HuH-7 (cell line): ENCODE results near the gene PIK3R6.
"Not testable (repeated sequence)": the region's sequence is repeated elsewhere in the genome, so short reads cannot be mapped to it uniquely, and the experiment has no call there.

Experiments used
- DNase-seq: peaks from one replicate; pipeline ENCODE4 v3.0.0; 2011; ENCODE audit warnings: low spot score

Gene PIK3R6

DNA sequence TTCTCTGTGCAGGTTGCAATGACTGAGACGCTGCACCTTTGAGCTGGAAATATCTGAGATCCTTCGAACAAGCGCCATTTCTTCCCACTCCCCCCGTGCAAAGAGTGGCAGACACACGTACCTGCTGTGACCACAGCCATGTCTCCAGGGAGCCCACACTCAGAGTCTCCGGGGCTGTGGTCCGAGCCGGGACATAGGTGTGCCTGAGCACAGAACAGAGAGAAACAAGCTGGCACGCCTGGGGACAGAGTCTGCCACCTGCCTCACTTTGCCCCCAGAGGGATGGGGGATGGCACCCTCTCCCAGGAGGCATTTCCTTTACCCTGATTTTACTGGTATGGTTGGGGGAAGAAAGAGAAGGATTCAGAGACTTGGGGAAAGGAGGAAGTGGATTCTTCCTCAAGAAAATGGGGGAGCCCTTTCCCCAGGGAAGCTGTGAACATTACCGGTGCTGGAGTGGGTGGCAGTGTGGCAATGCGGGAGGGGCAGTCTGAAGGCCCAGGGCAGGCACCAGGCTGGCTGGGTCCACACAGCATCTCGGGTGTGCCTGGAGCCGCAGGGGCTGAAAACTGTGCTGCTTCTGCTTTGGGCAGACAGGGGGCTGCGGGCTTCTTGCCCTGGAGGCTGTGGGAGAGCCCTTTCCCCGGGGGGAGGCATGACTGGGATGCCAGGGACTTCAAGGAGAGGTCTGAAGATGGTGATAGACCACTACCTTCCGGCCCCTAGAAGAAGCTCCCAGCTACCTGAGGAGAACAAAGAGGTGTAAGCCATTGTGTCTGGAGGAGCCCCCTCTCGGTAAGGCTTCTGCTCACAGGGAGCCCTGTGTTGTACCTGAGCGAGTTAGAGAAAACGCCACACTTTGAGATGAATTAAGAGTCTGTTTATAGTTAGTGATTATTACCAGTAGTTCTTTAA, 6.6 kb upstream of the PIK3R6 start:
- DNase-seq: no peak

- DNase-seq: no peak
Measured at GRCh38 chr17:8872705-8873435, 5.4 kb upstream of the PIK3R6 start.

DNA sequence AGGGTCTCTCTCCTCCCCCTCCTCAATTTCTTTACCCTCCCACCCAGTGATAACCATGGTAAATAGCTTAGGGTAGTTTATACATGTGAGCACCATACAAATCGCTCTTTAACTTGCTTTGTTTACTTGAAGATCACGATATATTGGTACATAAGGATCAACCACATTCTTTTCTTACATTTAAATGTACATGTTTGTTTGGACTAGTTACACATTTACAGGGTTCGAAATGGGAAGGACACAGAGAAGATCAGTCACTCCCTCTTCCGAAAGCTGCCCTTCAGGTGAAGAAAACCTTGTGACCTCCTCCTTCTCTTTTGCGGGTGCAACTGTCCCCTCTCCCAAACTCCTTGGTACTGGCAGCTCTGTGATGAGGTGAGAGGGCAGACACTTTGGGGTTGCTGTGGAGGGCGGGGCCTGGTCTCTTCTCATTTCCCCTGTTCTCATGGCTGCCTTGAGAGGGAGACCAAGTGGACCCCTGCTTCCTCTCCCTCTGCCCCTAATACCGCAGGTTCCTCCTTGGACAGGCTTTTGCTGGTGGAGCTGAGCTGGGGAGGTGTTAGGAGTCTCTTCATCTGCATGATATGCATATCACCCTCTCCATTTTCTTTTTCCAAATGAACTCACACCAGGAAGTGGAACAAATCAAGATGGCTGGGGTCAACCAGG, 4.7 kb upstream of the PIK3R6 start:
- DNase-seq: no peak

GRCh38 chr17:8871081-8871581, 3.7 kb upstream of the PIK3R6 start:
- no peak for DNase-seq

DNA sequence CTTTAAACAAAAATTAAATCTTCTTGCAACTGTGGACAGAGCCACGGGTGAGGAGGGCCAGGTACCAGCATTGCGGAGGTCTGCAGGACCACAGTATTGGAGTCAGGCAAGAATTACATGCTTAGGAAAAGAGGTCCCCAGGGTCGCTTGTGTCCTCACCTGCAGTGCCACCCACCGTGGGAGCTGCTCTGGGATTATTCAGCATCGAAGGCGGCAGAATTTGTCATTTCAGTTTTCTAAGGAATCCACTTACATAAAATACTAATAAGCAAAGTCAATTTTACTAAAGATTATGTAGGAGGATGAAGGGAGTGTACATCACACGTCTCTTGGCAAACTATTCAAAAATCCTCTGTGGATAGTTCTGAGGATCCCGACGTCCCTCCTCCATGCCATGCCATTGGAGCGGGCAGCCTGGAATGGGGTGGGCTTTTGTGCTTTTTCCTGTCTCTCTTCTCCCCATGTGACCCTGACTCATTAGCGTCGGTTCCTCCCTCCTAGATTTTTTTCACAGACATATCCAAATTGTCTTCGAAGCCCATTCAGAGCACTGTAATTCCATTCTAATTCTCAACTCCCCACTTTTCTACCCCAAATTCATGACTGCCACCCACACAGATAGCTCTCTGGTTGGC, 3.0 kb upstream of the PIK3R6 start:
- no peak for DNase-seq

GRCh38 chr17:8869114-8869815, 1.8 kb upstream of the PIK3R6 start:
- no peak for DNase-seq

DNA sequence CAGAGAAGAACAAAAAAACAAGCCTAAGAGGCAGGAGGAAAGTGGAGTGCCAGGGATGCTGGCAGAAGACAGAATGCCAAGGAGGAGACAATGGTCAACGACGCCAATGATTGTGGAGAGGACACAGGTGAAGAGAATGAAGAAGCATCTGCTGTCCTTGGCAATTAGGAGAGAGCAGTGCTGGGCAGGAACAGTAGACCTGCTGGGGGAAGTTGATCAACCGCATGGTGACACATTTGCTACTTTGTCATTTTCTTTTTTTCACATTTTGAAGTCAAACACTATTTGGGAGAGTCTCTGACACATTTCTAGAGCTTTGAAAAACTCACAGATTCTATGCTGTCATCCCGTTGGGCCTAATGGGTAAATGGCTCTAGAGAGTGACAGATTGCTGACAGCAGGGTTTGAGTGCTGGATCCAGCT, 1.1 kb upstream of the PIK3R6 start:
- DNase-seq: no peak

DNA sequence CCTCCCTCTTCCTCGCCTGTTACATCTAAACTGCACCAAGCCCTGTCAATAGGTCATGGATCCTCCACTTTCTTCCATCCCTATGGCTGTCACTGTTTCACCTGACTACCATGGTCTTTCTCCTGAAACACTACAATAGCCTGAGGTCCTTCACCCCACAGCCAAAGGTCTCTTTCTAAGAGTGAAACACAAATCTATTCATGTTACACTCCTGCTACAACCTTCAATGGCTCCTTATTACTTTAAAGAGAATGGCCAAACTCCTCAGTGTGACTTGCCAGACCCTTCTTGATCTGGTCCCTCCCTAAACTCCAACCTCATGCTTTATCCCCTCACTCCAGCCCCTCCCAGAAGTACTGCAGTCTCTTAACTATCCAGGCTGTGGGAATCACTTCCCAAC, 618 bp upstream of the PIK3R6 start:
- no peak for DNase-seq

GRCh38 chr17:8865811-8866210, 1.7 kb downstream of the PIK3R6 start:
- DNase-seq: no peak

DNA sequence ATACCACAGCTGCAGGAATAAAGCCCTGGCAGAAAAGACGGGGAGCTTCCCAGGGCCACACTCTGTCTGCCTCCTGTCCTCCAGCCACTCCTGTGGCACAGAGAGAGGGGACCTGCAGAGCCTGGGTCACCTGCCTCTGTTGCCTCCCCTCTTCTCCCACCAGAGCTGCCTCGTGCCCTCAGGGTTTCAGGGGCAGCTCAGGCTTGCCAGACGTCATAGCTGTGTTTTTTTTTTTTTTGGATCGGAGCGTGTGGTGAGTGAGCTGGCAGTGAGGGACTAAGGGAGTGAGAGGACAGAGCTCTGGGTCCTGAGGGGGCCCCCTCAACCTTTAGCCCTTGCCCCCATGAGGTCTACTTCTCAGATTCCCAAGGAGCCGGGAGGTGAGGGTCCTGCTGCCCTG, 2.1 kb downstream of the PIK3R6 start:
- no peak for DNase-seq

GRCh38 chr17:8862213-8863056, 5.0 kb downstream of the PIK3R6 start:
- DNase-seq: no peak

DNA sequence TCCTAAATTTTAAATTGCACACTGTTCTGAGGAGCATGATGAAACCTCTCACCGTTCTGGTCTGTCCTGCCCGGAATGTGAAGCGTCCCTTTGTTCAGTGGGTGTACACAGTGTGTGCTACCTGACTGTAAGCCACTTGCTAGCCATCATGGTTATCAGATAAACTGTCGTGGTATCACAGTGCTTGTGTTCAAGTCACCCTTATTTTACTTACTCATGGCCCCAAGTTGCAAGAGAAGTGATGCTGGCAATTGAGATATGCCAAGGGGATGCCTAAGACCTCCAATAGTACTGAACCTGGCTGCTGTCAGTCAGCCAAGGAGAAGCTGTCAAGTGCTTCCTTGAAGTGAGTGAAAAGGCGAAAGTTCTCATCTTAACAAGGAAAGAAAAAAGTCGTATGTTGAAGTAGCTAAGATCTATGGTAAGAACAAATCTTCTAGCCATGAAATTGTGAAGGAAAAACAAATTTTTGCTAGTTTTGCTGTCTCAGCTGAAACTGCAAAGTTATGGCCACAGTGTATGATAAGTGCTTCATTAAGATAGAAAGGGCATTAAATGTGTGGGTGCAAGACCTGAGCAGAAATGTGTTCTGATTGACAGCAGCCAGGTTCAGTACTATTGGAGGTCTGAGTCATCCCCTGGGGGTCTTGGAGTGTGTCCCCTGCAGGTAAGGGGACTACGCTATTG, 5.8 kb downstream of the PIK3R6 start:
- no peak for DNase-seq

- no peak for DNase-seq
Measured at GRCh38 chr17:8859804-8860430, 7.6 kb downstream of the PIK3R6 start.

DNA sequence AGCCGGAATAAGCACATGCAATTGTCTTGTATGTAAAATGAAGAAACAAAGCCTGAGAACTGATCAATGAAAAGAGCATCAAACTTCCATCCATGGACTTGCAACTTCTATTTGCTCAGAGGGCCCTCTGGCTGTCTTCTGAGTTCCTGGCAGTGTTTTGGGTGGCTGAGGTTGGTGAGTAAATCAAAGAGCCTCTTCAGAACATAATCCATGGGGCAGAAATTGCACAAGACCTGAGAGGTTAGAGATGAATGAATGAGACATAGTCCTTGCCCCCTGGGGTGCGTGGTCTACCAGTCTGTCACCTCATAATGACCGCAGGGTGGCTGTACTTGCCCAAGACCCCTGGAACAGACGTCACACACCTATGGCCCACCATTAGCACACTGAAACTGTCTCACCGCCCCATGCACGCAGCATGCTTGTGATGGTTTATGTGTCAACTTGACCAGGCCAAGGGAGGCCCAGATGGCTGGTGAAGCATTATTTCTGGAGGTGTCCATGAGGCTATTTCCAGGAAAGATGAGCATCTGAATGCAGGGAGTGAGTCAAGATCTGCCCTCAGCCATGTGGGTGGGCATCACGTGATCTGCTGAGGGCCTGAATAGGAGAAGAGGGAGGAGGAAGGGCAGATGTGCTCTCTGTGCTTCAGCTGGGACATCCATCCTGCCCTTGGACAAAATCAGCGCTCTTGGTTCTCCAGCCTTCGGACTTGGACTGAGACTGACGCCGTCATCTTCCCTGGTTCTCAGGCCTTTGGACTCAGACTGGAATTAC, 8.3 kb downstream of the PIK3R6 start:
- DNase-seq: no peak

DNA sequence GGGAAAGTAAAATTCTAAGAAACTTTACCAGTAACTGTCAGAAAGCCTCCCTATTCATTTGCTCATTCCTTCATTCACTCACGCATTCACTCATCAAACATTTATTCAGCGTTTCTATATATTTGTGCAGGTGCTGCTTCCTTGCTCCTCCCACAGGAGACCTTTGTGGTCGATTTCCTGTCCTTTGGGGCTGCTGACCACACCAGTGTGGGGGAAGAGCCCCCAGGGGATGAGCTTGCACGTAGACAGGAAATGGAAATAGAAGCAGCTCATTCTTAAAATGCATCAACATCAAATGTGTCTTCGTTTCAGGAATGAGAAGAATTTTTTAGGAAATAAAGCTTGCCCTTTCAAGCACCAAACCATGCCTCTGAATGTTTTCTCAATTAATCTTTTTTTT, 9.6 kb downstream of the PIK3R6 start:
- DNase-seq: no peak

- DNase-seq: no peak
Measured at GRCh38 chr17:8856869-8857575, 10.5 kb downstream of the PIK3R6 start.

GRCh38 chr17:8856205-8856603, 11.3 kb downstream of the PIK3R6 start:
- DNase-seq: not testable (repeated sequence)
